Astrocyte (in vitro differentiated cells and primary cell): ENCODE data around the gene FSTL4.

Experiments
- EZH2 ChIP-seq: IDR thresholded peaks from 2 replicates; pipeline ENCODE4 v1.6.1; 2012; ENCODE audit warnings: mild to moderate bottlenecking, low read length, inconsistent platforms; ENCODE audit not compliant: insufficient read depth
- TF ChIP-seq, protein P1 (sequence below): IDR thresholded peaks from 2 replicates; pipeline ENCODE4 v1.5.1; 2011; ENCODE audit warnings: low read depth, mild to moderate bottlenecking, inconsistent platforms, low read length, moderate library complexity; ENCODE audit not compliant: insufficient read depth

DNA sequence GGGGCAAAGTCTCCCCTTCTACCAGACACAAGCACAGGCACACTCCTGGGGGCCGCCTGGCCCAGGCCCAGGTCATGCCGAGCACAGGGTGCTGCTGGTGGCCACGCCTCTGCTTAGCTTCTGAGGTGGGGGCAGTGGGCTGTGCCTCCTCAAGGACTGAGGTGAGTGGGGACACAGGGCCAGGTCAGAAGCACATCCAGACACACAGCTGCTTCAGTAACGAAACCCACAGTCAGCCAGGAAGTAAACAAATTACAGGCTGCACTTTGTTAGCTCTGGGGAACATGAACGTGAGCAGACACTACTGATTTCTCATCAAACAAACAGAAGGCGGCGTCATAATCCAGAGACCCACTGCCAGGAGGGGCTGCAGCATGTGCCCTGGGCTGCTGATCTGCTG lies 368.1 kb downstream of the FSTL4 start:
- TF ChIP-seq, protein P1, sequence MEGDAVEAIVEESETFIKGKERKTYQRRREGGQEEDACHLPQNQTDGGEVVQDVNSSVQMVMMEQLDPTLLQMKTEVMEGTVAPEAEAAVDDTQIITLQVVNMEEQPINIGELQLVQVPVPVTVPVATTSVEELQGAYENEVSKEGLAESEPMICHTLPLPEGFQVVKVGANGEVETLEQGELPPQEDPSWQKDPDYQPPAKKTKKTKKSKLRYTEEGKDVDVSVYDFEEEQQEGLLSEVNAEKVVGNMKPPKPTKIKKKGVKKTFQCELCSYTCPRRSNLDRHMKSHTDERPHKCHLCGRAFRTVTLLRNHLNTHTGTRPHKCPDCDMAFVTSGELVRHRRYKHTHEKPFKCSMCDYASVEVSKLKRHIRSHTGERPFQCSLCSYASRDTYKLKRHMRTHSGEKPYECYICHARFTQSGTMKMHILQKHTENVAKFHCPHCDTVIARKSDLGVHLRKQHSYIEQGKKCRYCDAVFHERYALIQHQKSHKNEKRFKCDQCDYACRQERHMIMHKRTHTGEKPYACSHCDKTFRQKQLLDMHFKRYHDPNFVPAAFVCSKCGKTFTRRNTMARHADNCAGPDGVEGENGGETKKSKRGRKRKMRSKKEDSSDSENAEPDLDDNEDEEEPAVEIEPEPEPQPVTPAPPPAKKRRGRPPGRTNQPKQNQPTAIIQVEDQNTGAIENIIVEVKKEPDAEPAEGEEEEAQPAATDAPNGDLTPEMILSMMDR, result no peak
- TF ChIP-seq EZH2, result no peak
